ENCODE data around the gene HEPACAM2.

HEPACAM2 gene

DNA sequence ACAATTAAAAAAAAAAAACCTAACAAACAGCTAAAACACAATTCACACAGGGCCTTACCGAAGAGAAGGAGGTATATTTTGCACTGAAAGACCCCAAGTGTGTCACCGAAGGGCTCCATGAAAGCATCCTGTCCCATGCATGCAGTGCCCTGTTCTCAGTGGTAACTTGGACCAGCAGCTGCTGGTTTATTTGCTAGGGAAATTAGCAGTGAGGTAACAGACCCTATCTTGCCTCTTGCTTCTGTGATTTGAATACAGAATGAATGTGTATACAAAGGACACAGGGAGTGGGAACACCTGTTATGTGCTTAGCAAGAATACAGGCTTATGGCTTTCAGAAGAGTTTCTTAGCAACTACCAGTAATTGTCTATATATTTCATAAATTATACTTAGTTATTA is at the start of gene HEPACAM2:
Gene HEPACAM2, minus strand, starts transcription at position 160 of the 400 bp plus-strand sequence.
- TF ChIP-seq, protein P1, sequence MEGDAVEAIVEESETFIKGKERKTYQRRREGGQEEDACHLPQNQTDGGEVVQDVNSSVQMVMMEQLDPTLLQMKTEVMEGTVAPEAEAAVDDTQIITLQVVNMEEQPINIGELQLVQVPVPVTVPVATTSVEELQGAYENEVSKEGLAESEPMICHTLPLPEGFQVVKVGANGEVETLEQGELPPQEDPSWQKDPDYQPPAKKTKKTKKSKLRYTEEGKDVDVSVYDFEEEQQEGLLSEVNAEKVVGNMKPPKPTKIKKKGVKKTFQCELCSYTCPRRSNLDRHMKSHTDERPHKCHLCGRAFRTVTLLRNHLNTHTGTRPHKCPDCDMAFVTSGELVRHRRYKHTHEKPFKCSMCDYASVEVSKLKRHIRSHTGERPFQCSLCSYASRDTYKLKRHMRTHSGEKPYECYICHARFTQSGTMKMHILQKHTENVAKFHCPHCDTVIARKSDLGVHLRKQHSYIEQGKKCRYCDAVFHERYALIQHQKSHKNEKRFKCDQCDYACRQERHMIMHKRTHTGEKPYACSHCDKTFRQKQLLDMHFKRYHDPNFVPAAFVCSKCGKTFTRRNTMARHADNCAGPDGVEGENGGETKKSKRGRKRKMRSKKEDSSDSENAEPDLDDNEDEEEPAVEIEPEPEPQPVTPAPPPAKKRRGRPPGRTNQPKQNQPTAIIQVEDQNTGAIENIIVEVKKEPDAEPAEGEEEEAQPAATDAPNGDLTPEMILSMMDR (IDR thresholded peaks at IDR 0.05) = no peak
- Histone ChIP-seq H2AFZ (no peak within 1 kb of the TSS), H3K27me3 (ENCODE audit: control insufficient read depth, insufficient read depth, low read length) (no peaks in the 10 kb centered on the region), H3K79me2 (no peaks in the 10 kb centered on the region), H3K9me3 (ENCODE audit: control insufficient read depth, low read length) (no peaks in the 10 kb centered on the region), H3K4me1 (no peaks in the 10 kb centered on the region), H3K27ac (no peak within 1 kb of the TSS), H3K4me2 (ENCODE audit: low read length) (no peak within 1 kb of the TSS), H3K9ac (no peak within 1 kb of the TSS), H3K4me3 (ENCODE audit: low read depth, low read length) (no peak within 1 kb of the TSS), H3K36me3 (ENCODE audit: control insufficient read depth, insufficient read depth, low read length) (no peaks in the 10 kb centered on the region)

DNA sequence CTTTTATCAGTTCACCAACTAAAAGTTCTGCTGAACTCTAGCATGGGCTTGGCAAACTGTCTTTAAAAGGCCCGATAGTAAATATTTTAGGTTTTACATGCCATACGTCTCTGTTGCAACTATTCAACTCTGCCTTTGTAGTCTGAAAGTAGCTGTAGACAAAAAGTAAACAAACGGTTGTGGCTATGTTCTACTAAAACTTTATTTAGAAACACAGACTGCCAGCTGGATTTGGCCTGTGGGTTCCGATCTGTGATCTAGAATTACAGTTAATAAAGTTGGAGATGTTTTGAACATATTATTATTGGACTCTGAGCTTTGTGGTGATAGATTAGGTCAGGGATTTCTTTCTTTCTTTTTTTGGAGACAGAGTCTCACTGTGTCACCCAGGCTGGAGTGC is 39.0 kb upstream of the HEPACAM2 start:
- Histone ChIP-seq H2AFZ (no peak overlapping the region), H3K4me2 (ENCODE audit: low read length) (no peak overlapping the region), H3K4me1 (no peaks in the 10 kb centered on the region), H3K27me3 (ENCODE audit: control insufficient read depth, insufficient read depth, low read length) (no peaks in the 10 kb centered on the region), H3K27ac (no peak overlapping the region), H3K9ac (no peak overlapping the region), H3K36me3 (ENCODE audit: control insufficient read depth, insufficient read depth, low read length) (no peaks in the 10 kb centered on the region), H3K9me3 (ENCODE audit: control insufficient read depth, low read length) (no peaks in the 10 kb centered on the region), H3K79me2 (no peaks in the 10 kb centered on the region), H3K4me3 (ENCODE audit: low read depth, low read length) (no peak overlapping the region)
- TF ChIP-seq, protein P1 (IDR thresholded peaks at IDR 0.05) = no peak

DNA sequence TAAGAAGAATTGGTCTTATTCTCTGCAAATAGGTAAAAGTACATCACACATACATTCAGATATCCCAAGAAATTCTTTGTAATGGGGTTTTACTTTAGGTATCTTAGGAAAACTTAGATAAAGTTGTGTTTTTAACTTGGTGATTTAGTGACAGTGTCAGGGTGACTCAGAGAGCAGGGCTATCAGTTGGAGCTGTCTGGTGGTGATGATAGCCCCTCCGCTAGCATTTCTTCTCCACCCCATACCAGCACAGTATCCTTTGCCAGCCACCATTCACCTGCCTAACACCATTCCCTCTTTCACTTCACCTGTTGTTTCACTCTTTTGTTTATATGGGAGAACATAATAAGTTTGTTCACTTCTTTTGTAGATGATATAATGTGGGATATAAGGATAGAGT is 36.3 kb upstream of the HEPACAM2 start:
- Histone ChIP-seq H3K4me2 (ENCODE audit: low read length) (no peak overlapping the region), H3K4me1 (no peaks in the 10 kb centered on the region), H3K27ac (no peak overlapping the region), H3K79me2 (no peaks in the 10 kb centered on the region), H2AFZ (no peak overlapping the region), H3K9ac (no peak overlapping the region), H3K4me3 (ENCODE audit: low read depth, low read length) (no peak overlapping the region), H3K36me3 (ENCODE audit: control insufficient read depth, insufficient read depth, low read length) (no peaks in the 10 kb centered on the region), H3K27me3 (ENCODE audit: control insufficient read depth, insufficient read depth, low read length) (no peaks in the 10 kb centered on the region), H3K9me3 (ENCODE audit: control insufficient read depth, low read length) (no peaks in the 10 kb centered on the region)
- TF ChIP-seq, protein P1 (IDR thresholded peaks at IDR 0.05) = no peak

DNA sequence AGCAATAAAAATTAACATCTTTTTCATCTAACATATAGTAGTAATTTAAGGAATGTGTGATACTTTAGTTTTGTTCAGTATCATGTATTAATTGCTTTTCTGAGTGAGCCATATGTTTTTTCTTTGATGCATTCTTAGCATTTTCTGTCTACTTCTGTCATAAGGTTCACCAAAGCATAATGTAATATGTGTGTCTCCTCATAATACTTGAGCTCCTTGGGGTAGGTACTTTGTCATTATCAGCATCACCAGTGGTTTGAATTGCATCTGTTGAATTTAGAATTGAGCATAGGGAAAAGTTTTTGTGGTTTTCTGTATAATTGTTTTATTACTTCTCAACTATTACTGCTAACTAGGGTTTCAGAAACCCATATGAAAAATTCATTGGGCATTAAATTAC is 32.4 kb upstream of the HEPACAM2 start:
- Histone ChIP-seq H3K4me3 (ENCODE audit: low read depth, low read length) (no peak overlapping the region), H3K4me2 (ENCODE audit: low read length) (no peak overlapping the region), H3K36me3 (ENCODE audit: control insufficient read depth, insufficient read depth, low read length) (no peaks in the 10 kb centered on the region), H3K27ac (no peak overlapping the region), H3K4me1 (no peaks in the 10 kb centered on the region), H3K79me2 (no peaks in the 10 kb centered on the region), H2AFZ (no peak overlapping the region), H3K9me3 (ENCODE audit: control insufficient read depth, low read length) (no peaks in the 10 kb centered on the region), H3K9ac (no peak overlapping the region), H3K27me3 (ENCODE audit: control insufficient read depth, insufficient read depth, low read length) (no peaks in the 10 kb centered on the region)
- TF ChIP-seq, protein P1 (IDR thresholded peaks at IDR 0.05) = no peak

DNA sequence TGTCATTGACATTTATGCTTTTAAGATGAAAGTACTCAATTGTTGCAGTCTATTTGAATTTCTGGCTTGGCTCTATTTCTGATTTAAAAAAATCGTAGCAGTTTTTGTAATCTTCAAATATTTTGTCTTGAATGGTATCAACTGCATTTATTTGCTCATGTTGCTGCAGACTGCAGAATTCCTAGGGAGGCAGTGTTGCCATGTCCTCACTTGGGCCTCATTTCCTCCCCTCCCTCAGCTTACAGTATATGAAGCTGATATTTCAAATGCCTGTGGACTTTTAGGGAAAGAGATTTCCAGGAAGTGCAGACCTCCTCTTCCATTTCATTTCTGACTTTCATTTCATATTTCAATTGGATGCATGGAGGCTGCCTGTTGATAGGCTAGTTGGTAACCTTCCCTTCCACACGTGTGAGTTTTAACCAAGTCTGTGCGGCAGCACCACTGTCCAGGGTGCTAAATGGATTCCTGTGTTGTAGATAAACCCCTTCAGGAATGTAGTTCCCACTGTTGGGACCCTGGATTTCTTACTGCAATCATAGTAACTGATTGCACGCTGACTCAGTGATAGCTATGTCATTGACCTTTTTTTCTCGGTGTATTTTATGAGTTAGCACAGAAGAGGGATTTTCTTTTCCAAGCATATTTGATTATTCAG is 23.4 kb upstream of the HEPACAM2 start:
- Histone ChIP-seq H3K27me3 (ENCODE audit: control insufficient read depth, insufficient read depth, low read length) (no peaks in the 10 kb centered on the region), H3K27ac (no peak overlapping the region), H2AFZ (no peak overlapping the region), H3K4me1 (no peaks in the 10 kb centered on the region), H3K36me3 (ENCODE audit: control insufficient read depth, insufficient read depth, low read length) (no peaks in the 10 kb centered on the region), H3K9ac (no peak overlapping the region), H3K4me3 (ENCODE audit: low read depth, low read length) (no peak overlapping the region), H3K79me2 (peaks cover 20% of the 10 kb centered on the region), H3K9me3 (ENCODE audit: control insufficient read depth, low read length) (no peaks in the 10 kb centered on the region), H3K4me2 (ENCODE audit: low read length) (no peak overlapping the region)
- TF ChIP-seq, protein P1 (IDR thresholded peaks at IDR 0.05) = no peak

Data from parathyroid adenoma (tissue), 2 donors.